A549 (cell line): ENCODE results near the gene PIKFYVE. TPM values are rescaled to one million over a fixed set of nuclear protein-coding genes. Genes with fewer than 3 reads are reported as not detected.
"Not testable (repeated sequence)": the region's sequence is repeated elsewhere in the genome, so short reads cannot be mapped to it uniquely, and the experiment has no call there.

ENCODE experiments used
- ATAC-seq, 2 experiments: fragments of 200-7000 bp in 1 of 2; fragments of >200 bp in 1 of 2; cut with Nextera tagmentation in 1 of 2; cut with Tn5 transposase in 1 of 2; 3 replicates each; pipeline versions ENCODE4 v1.8.0 to v1.9.1; 2018 to 2020; ENCODE audit warnings: mild to moderate bottlenecking in 1 of 2, moderate library complexity in 1 of 2
- CTCF ChIA-PET: fragments of 300-600 bp; sonication (Branson Sonifier 250); formaldehyde crosslinking; extraction: SDS; loops from one replicate; lab custom pipeline; 2021; ENCODE audit warnings: antibody characterized with exemption, inconsistent platforms; lab: Yijun Ruan, JAX
- POLR2A ChIA-PET: fragments of 350-600 bp; formaldehyde crosslinking; extraction: SDS; loops from one replicate; lab custom pipeline; 2021; ENCODE audit warnings: antibody characterized with exemption, inconsistent platforms; lab: Yijun Ruan, JAX
- DNase-seq, 2 experiments: peaks; one replicate each; pipeline versions ENCODE4 v3.0.0 to v3.0.0-alpha.2; 2011 to 2016; ENCODE audit warnings: low read depth in 1 of 2, low spot score in 1 of 2
- FAIRE-seq: peaks from 2 replicates; lab custom pipeline; 2011; peaks lifted over from hg19 to GRCh38; lab: Jason Lieb, UNC
- H3K27ac ChIP-seq, 2 experiments: fragments of >200 bp; sonication (Bioruptor Twin); formaldehyde crosslinking; 3 replicates each; pipeline ENCODE4 v1.5.1; 2016 to 2017
- H3K4me1 ChIP-seq: fragments of >200 bp; sonication (Bioruptor Twin); formaldehyde crosslinking; 3 replicates; pipeline ENCODE4 v1.6.1; 2016
- H3K4me2 ChIP-seq: fragments of >200 bp; sonication (Bioruptor Twin); formaldehyde crosslinking; 3 replicates; pipeline ENCODE4 v1.6.1; 2016
- H3K4me3 ChIP-seq: fragments of >200 bp; sonication (Bioruptor Twin); formaldehyde crosslinking; 3 replicates; pipeline ENCODE4 v1.5.1; 2016
- H3K9me3 ChIP-seq: fragments of >200 bp; sonication (Bioruptor Twin); formaldehyde crosslinking; 3 replicates; pipeline ENCODE4 v1.6.1; 2016
- CEBPB ChIP-seq, 2 experiments: fragments of >200 bp in 1 of 2; sonication (Bioruptor Twin) in 1 of 2; formaldehyde crosslinking in 1 of 2; IDR thresholded peaks; 2 replicates each; pipeline ENCODE4 v1.6.1; 2012 to 2016
- FOSB ChIP-seq: fragments of 250-450 bp; sonication (Bioruptor Pico); IDR thresholded peaks from 2 replicates; pipeline ENCODE4 v1.5.0; 2020; ENCODE audit warnings: mild to moderate bottlenecking, moderate library complexity
- FOSL2 ChIP-seq, 2 experiments: fragments of 450-650 bp in 1 of 2; fragments of >200 bp in 1 of 2; sonication (Bioruptor Twin) in 1 of 2; formaldehyde crosslinking; IDR thresholded peaks; 2 replicates each; pipeline versions ENCODE4 v1.5.0 to v1.6.1; 2016 to 2020; ENCODE audit warnings: mild to moderate bottlenecking in 1 of 2, moderate library complexity in 1 of 2
- GATA3 ChIP-seq: IDR thresholded peaks from 2 replicates; pipeline ENCODE4 v1.6.1; 2012; ENCODE audit warnings: borderline replicate concordance
- HDAC2 ChIP-seq: fragments of 200-600 bp; sonication (generic); IDR thresholded peaks from 2 replicates; pipeline ENCODE4 v1.6.1; 2016
- HEYL ChIP-seq: fragments of 250-450 bp; sonication (Bioruptor Pico); IDR thresholded peaks from 2 replicates; pipeline ENCODE4 v1.8.0; 2021; ENCODE audit warnings: mild to moderate bottlenecking, moderate library complexity
- HOXA7 ChIP-seq: fragments of 250-450 bp; sonication (Bioruptor Pico); IDR thresholded peaks from 2 replicates; pipeline ENCODE4 v1.5.0; 2020; ENCODE audit warnings: mild to moderate bottlenecking, moderate library complexity
- HOXB5 ChIP-seq: fragments of 250-450 bp; sonication (Bioruptor Pico); IDR thresholded peaks from 2 replicates; pipeline ENCODE4 v1.5.0; 2020; ENCODE audit warnings: mild to moderate bottlenecking, moderate library complexity
- MAFK ChIP-seq: fragments of 450-650 bp; IDR thresholded peaks from 2 replicates; pipeline ENCODE4 v1.6.1; 2014; ENCODE audit not compliant: partially characterized antibody
- MAZ ChIP-seq: fragments of 150-350 bp; IDR thresholded peaks from 2 replicates; pipeline ENCODE4 v1.6.1; 2014; ENCODE audit warnings: antibody characterized with exemption, low read depth, low read length, borderline replicate concordance
- MYC ChIP-seq: IDR thresholded peaks from 2 replicates; pipeline ENCODE4 v1.6.1; 2012; ENCODE audit warnings: mild to moderate bottlenecking, inconsistent platforms, low read length, improper control_type of control experiment, borderline replicate concordance
- NR3C1 ChIP-seq: fragments of >200 bp; sonication (Bioruptor Twin); formaldehyde crosslinking; IDR thresholded peaks from 3 replicates; pipeline ENCODE4 v1.6.1; 2017
- RARB ChIP-seq: fragments of 250-450 bp; sonication (Bioruptor Pico); IDR thresholded peaks from 2 replicates; pipeline ENCODE4 v1.8.0; 2021; ENCODE audit warnings: mild to moderate bottlenecking, moderate library complexity
- RCOR1 ChIP-seq: fragments of 150-350 bp; IDR thresholded peaks from 2 replicates; pipeline ENCODE4 v1.6.1; 2014; ENCODE audit warnings: antibody characterized with exemption, low read length, low read depth
- RNF2 ChIP-seq: fragments of 200-600 bp; sonication (generic); IDR thresholded peaks from 2 replicates; pipeline ENCODE4 v1.6.1; 2016; ENCODE audit warnings: low read depth, mild to moderate bottlenecking, antibody characterized with exemption, moderate library complexity, borderline replicate concordance
- SREBF2 ChIP-seq: fragments of 450-650 bp; IDR thresholded peaks from 2 replicates; pipeline ENCODE4 v1.6.1; 2014; ENCODE audit warnings: mild to moderate bottlenecking, moderate library complexity
- TFCP2L1 ChIP-seq: fragments of 250-450 bp; sonication (Bioruptor Pico); IDR thresholded peaks from 2 replicates; pipeline ENCODE4 v1.5.0; 2021; ENCODE audit warnings: mild to moderate bottlenecking
- ZC3H11A ChIP-seq: fragments of 450-650 bp; IDR thresholded peaks from 2 replicates; pipeline ENCODE4 v1.6.1; 2014; ENCODE audit warnings: antibody characterized with exemption, mild to moderate bottlenecking
- ZSCAN20 ChIP-seq: fragments of 250-450 bp; sonication (Bioruptor Pico); IDR thresholded peaks from 2 replicates; pipeline ENCODE4 v1.8.0; 2022; ENCODE audit warnings: mild to moderate bottlenecking, moderate library complexity
- WGBS: methylation state at CpG from one replicate; pipeline ENCODE4 v1.1.6; 2017; ENCODE audit errors: missing lambda C conversion rate; 5-methylcytosine and 5-hydroxymethylcytosine counted together
- polyA plus RNA-seq, 4 experiments: library from polyadenylated mRNA; depleted of rRNA in 3 of 4; stranded (reverse); fragments of >200 nt; fragmentation: RNase III in 1 of 4; extraction: RNeasy Plus Mini Kit Qiagen cat#74134 plus additional on column Dnase treatment in 1 of 4; gene quantifications; 2 replicates in 3 of 4; 3 replicates in 1 of 4; pipeline ENCODE4 v1.2.3, GENCODE V29; 2011 to 2017
- TF ChIP-seq, protein P1 (sequence below): fragments of >200 bp; sonication (Bioruptor Twin); formaldehyde crosslinking; IDR thresholded peaks from 3 replicates; pipeline ENCODE4 v1.5.1; 2016
- TF ChIP-seq, protein P2 (sequence below): IDR thresholded peaks from 2 replicates; pipeline ENCODE4 v1.6.1; 2012
- TF ChIP-seq, protein P3 (sequence below): fragments of 250-450 bp; sonication (Bioruptor Pico); IDR thresholded peaks from 2 replicates; pipeline ENCODE4 v1.5.0; 2021; ENCODE audit warnings: mild to moderate bottlenecking, moderate library complexity, borderline replicate concordance

PIKFYVE gene
- polyA plus RNA-seq, 2 of the 4 experiments (the other 2 are of a cell fraction): 6.5 to 19.3 TPM

DNA sequence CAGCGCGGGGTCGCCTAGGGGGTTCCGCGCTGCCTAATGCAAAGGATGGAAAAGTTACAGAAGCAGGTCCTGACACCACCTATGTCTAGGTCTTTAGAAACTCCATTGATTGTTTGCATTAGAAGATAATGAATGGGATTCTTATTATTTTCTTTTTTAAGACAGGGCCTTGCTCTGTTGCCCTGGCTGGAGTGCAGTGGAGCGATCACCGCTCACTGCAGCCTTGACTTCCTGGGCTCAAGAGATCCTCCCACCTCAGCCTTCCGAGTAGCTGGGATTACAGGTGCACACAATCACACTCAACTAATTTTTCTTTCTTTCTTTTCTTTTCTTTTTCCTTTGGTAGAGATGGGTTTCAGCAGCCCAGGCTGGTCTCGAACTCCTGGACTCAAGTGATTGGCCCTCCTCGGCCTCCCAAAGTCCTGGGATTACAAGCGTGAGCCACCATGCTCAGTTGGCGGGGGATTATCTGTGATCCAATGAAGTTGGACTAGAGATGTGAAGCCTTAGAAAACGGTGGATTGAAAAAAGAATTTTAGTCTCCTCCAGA, 10.4 kb upstream of the PIKFYVE start:
- WGBS: 35% methylated on average over 13 of the region's 13 CpGs

DNA sequence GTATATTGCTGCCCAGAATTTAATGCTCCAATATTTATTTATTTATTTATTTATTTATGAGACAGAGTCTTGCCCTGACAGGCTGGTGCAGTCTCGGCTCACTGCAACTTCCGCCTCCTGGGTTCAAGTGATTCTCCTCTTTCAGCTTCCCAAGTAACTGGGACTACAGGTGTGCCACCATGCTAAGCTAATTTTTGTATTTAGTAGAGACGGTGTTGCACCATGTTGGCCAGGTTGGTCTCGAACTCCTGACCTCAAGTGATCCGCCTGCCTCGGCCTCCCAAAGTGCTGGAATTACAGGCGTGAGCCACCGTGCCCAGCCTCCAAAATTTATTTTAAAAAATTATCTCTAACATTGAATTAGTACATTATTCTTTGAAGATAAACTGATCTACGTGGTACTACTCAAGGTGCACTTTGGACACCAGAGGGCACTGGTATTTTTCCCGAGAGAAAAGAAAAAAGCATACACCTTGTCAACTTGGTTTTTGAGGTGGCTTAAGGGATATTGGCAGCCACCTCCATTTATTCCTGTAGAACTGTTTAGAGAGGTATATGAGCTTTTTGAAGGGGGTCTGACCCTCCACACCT, 9.8 kb upstream of the PIKFYVE start:
- no peak for ATAC-seq
- H3K4me2 ChIP-seq: peak overlapping the region; percentile 70; the same call in 2 of the 3 replicates
- no peak overlapping the region; a peak in 1 of 6 replicates for H3K27ac ChIP-seq
- TF ChIP-seq, protein P1, sequence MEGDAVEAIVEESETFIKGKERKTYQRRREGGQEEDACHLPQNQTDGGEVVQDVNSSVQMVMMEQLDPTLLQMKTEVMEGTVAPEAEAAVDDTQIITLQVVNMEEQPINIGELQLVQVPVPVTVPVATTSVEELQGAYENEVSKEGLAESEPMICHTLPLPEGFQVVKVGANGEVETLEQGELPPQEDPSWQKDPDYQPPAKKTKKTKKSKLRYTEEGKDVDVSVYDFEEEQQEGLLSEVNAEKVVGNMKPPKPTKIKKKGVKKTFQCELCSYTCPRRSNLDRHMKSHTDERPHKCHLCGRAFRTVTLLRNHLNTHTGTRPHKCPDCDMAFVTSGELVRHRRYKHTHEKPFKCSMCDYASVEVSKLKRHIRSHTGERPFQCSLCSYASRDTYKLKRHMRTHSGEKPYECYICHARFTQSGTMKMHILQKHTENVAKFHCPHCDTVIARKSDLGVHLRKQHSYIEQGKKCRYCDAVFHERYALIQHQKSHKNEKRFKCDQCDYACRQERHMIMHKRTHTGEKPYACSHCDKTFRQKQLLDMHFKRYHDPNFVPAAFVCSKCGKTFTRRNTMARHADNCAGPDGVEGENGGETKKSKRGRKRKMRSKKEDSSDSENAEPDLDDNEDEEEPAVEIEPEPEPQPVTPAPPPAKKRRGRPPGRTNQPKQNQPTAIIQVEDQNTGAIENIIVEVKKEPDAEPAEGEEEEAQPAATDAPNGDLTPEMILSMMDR: peak; percentile 32; the same call in 2 of the 3 replicates
- TF ChIP-seq MAFK: no peak
- peaks cover 25% of the 10 kb centered on the region for H3K4me1 ChIP-seq
- no peak for FAIRE-seq
- H3K4me3 ChIP-seq: no peak overlapping the region
- peak in 1 of 2 experiments; percentile 29 for DNase-seq
- 62% methylated on average over 10 of the region's 10 CpGs for WGBS
- H3K9me3 ChIP-seq: no peaks in the 10 kb centered on the region
- CTCF ChIA-PET: interaction anchor here (0.5 to 5.1 kb wide), 6 partner anchors 9 to 154 kb away, joined by 4 to 27 read pairs (median 6); partner anchors contain the start of gene PIKFYVE
- POLR2A ChIA-PET: no interaction called here

More for the DNA sequence above, 10.4 kb upstream of the PIKFYVE start:
- peak in 1 of 2 experiments; percentile 10; a peak in 3 of 6 replicates for ATAC-seq
- no peak for FAIRE-seq
- Histone ChIP-seq H3K4me1 (peaks cover 31% of the 10 kb centered on the region), H3K4me3 (peak overlapping the region; percentile 96), H3K4me2 (peak overlapping the region; percentile 70), H3K9me3 (no peaks in the 10 kb centered on the region), H3K27ac (peak overlapping the region; percentile 86 to 90)
- CTCF ChIA-PET: interaction anchor here (1.1 to 5.1 kb wide), 9 partner anchors 9 to 508 kb away, joined by 3 to 64 read pairs (median 6); partner anchors contain the start of gene PIKFYVE
- no peak for DNase-seq
- POLR2A ChIA-PET: interaction anchor here (0.9 to 2.5 kb wide), 6 partner anchors 10 to 486 kb away, joined by 3 to 50 read pairs (median 7); partner anchors contain the start of genes FZD5 and PIKFYVE
- TF ChIP-seq, protein P2, sequence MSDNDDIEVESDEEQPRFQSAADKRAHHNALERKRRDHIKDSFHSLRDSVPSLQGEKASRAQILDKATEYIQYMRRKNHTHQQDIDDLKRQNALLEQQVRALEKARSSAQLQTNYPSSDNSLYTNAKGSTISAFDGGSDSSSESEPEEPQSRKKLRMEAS: no peak
- TF ChIP-seq FOSL2 (IDR thresholded peaks at IDR 0.05): no peak
- TF ChIP-seq FOSL2 (CRISPR knock-in tag; IDR thresholded peaks at IDR 0.05): no peak
- no peak for TF ChIP-seq FOSB (CRISPR knock-in tag)
- no peak for TF ChIP-seq HDAC2
- no peak for TF ChIP-seq CEBPB (IDR thresholded peaks at IDR 0.05)
- TF ChIP-seq TFCP2L1 (CRISPR knock-in tag): no peak

DNA sequence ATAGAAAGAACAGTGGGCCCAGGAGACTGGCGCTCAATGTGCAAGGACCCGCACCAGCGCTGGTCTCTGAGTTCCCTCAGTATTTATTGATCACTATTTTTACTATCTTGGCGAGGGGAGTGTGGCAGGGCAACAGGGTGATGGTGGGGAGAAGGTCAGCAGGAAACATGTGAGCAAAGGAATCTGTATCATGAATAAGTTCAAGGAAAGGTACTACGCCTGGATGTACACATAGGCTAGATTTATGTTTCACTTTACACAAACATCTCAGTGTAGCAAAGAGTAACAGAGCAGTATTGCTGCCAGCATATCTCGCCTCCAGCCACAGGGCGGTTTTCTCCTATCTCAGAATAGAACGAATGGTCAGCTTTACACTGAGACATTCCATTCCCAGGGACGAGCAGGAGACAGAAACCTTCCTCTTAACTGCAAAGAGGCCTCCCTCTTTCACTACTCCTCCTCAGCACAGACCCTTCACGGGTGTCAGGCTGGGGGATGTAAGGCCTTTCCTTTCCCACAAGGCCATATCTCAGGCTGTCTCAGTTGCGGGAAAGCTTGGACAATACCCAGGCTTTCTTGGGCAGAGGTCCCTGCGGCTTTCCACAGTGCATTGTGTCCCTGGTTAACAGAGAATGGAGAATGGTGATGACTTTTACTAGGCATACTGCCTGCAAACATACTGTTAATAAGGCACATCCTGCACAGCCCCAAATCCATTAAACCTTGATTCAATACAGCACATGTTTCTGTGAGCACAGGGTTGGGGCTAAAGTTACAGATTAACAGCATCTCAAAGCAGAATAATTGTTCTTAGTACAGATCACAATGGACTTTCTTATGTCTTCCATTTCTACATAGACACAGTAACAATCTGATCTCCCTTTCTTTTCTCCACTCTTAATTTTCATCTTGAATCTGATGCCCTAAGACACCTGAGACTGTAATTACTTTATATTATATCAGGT, 8.9 kb upstream of the PIKFYVE start:
- FAIRE-seq, DNase-seq, H3K4me2 ChIP-seq, H3K9me3 ChIP-seq, POLR2A ChIA-PET, H3K27ac ChIP-seq, ATAC-seq, H3K4me3 ChIP-seq: not testable (repeated sequence)
- 78% methylated on average over 12 of the region's 12 CpGs for WGBS
- CTCF ChIA-PET: interaction anchor here (1.5 to 1.9 kb wide), 2 partner anchors 82 to 156 kb away, joined by 5 to 9 read pairs; no protein-coding TSS in a partner anchor
- H3K4me1 ChIP-seq: peaks cover 16% of the 10 kb centered on the region

DNA sequence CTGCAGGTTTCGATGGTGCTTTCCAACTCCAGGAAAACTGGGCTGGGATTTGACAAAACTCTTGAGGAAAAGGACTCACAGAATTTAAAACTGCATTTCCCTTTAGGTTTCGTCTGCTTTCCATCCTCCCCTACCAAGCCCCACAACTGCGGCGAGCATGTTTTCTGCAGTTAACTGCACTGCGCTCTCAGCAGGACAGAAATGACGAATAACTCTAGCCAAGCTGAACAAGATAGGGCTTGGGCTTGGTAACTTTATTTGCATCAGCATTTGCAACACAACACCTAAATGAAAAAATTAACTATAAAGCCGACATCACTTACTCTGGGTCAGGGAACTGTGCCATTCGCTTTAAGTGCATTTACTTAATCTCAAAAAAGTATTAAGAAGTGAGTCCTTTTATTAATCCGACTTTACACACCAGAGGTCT, 669 bp upstream of the PIKFYVE start:
- FAIRE-seq: no peak
- CTCF ChIA-PET: interaction anchor here (0.6 to 1.8 kb wide), 5 partner anchors 9 to 90 kb away, joined by 3 to 9 read pairs (median 5); partner anchors contain the start of gene IDH1
- Histone ChIP-seq H3K4me2 (peak overlapping the region; percentile 87), H3K4me3 (peak overlapping the region; percentile 97), H3K4me1 (peaks cover 20% of the 10 kb centered on the region), H3K9me3 (peaks cover 7% of the 10 kb centered on the region; the same call in 1 of the 3 replicates), H3K27ac (peak overlapping the region; percentile 95 to 97)
- ATAC-seq: peak; percentile 52
- peak in 1 of 2 experiments; percentile 15 for DNase-seq
- WGBS: 5% methylated on average over 9 of the region's 9 CpGs
- POLR2A ChIA-PET: interaction anchor here (1.0 to 2.9 kb wide), 2 partner anchors 10 to 11 kb away, joined by 4 to 50 read pairs; partner anchors contain the start of gene IDH1
- TF ChIP-seq, protein P3, sequence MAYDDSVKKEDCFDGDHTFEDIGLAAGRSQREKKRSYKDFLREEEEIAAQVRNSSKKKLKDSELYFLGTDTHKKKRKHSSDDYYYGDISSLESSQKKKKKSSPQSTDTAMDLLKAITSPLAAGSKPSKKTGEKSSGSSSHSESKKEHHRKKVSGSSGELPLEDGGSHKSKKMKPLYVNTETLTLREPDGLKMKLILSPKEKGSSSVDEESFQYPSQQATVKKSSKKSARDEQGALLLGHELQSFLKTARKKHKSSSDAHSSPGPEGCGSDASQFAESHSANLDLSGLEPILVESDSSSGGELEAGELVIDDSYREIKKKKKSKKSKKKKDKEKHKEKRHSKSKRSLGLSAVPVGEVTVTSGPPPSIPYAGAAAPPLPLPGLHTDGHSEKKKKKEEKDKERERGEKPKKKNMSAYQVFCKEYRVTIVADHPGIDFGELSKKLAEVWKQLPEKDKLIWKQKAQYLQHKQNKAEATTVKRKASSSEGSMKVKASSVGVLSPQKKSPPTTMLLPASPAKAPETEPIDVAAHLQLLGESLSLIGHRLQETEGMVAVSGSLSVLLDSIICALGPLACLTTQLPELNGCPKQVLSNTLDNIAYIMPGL (CRISPR knock-in tag): no peak
- TF ChIP-seq ZSCAN20 (CRISPR knock-in tag): no peak
- TF ChIP-seq GATA3: no peak
- no peak for TF ChIP-seq ZC3H11A
- TF ChIP-seq NR3C1: no peak
- TF ChIP-seq SREBF2: no peak
- no peak for TF ChIP-seq MAZ
- TF ChIP-seq HEYL (CRISPR knock-in tag): no peak
- TF ChIP-seq RARB (CRISPR knock-in tag): no peak
- no peak for TF ChIP-seq HOXB5
- TF ChIP-seq TFCP2L1 (CRISPR knock-in tag): no peak
- TF ChIP-seq RCOR1: no peak
- TF ChIP-seq RNF2: no peak
- TF ChIP-seq FOSB (CRISPR knock-in tag): no peak
- TF ChIP-seq HOXA7: no peak
- no peak for TF ChIP-seq FOSL2 (IDR thresholded peaks at IDR 0.05)
- no peak for TF ChIP-seq FOSL2 (CRISPR knock-in tag; IDR thresholded peaks at IDR 0.05)
- TF ChIP-seq MYC: no peak
